Progenitor cell of endocrine pancreas (in vitro differentiated cells): Measurements from ENCODE around the gene FETUB. TPM values are rescaled to one million over a fixed set of nuclear protein-coding genes. Genes with fewer than 3 reads are reported as not detected.
"Not testable (repeated sequence)": the region's sequence is repeated elsewhere in the genome, so short reads cannot be mapped to it uniquely, and the experiment has no call there.

Experiments
- DNase-seq: peaks from one replicate; pipeline ENCODE4 v3.0.0; 2021; ENCODE audit warnings: low spot score; ENCODE audit not compliant: unreplicated experiment
- H3K27ac Mint-ChIP-seq: 2 replicates; pipeline ENCODE4 v1.8.0; 2021; ENCODE audit warnings: mild to moderate bottlenecking, moderate library complexity, mixed read lengths
- H3K27me3 Mint-ChIP-seq: 2 replicates; pipeline ENCODE4 v1.8.0; 2021; ENCODE audit warnings: mixed read lengths
- H3K36me3 Mint-ChIP-seq: 2 replicates; pipeline ENCODE4 v1.8.0; 2022; ENCODE audit warnings: mixed read lengths; ENCODE audit not compliant: insufficient read depth
- H3K4me1 Mint-ChIP-seq: 2 replicates; pipeline ENCODE4 v1.8.0; 2021; ENCODE audit warnings: low read depth, mixed read lengths
- H3K4me3 Mint-ChIP-seq: 2 replicates; pipeline ENCODE4 v1.8.0; 2021; ENCODE audit warnings: low read depth, mild to moderate bottlenecking, moderate library complexity, mixed read lengths
- H3K9me3 Mint-ChIP-seq: 2 replicates; pipeline ENCODE4 v1.8.0; 2021; ENCODE audit warnings: low read depth, mixed read lengths
- CTCF ChIP-seq: fragments of 200-600 bp; sonication (generic); IDR thresholded peaks from one replicate; pipeline ENCODE4 v1.5.0; 2021; ENCODE audit warnings: antibody characterized with exemption, mild to moderate bottlenecking; ENCODE audit not compliant: unreplicated experiment
- total RNA-seq: library from RNA; stranded (reverse); gene quantifications from 2 replicates; pipeline ENCODE4 v1.2.1, GENCODE V29; 2021

The FETUB gene
- total RNA-seq, 1 donor from 2014 or later, result not detected

- Mint-ChIP-seq H3K4me1 (no peaks in the 10 kb centered on the region), H3K27me3 (peaks cover 11% of the 10 kb centered on the region), H3K4me3 (no peak overlapping the region), H3K27ac (no peak overlapping the region), H3K9me3 (no peaks in the 10 kb centered on the region), H3K36me3 (no peaks in the 10 kb centered on the region)
- no peak for TF ChIP-seq CTCF
- DNase-seq, result no peak
These were observed 60.1 kb downstream of the FETUB start for GRCh38 chr3:186700267-186700666.

- peaks cover 20% of the 10 kb centered on the region for H3K27me3 Mint-ChIP-seq
- H3K4me3 Mint-ChIP-seq, H3K4me1 Mint-ChIP-seq, DNase-seq, H3K9me3 Mint-ChIP-seq, H3K36me3 Mint-ChIP-seq, H3K27ac Mint-ChIP-seq: not testable (repeated sequence)
These were observed 62.3 kb downstream of the FETUB start for GRCh38 chr3:186702451-186702850.

Other genes with a start within 250 kb of the FETUB start
- gene CRYGS, start 96.0 kb upstream of the FETUB start, total RNA-seq, result 3.9 and 4.9 TPM in 2 replicates
- 13.5 and 14.2 TPM in 2 replicates for gene TBCCD1, start 73.1 kb upstream of the FETUB start, total RNA-seq
- gene DNAJB11, start 69.7 kb upstream of the FETUB start, total RNA-seq, result 53.4 and 63.7 TPM in 2 replicates
- 0.19 and 0.27 TPM in 2 replicates for gene AHSG, start 27.3 kb upstream of the FETUB start, total RNA-seq
- gene HRG, start 25.6 kb downstream of the FETUB start, total RNA-seq, result not detected in 2 replicates
- not detected in 2 replicates for gene KNG1, start 77.0 kb downstream of the FETUB start, total RNA-seq
- gene EIF4A2, start 143.2 kb downstream of the FETUB start, total RNA-seq, result 498 and 504 TPM in 2 replicates
- gene RFC4, start 166.1 kb downstream of the FETUB start, total RNA-seq, result 51.3 and 54.3 TPM in 2 replicates
- not detected in 2 replicates for gene ADIPOQ, start 202.3 kb downstream of the FETUB start, total RNA-seq